Measurements from ENCODE around the gene VPS29. TPM values are rescaled to one million over a fixed set of nuclear protein-coding genes. Genes with fewer than 3 reads are reported as not detected.

The VPS29 gene
- total RNA-seq, 2 experiments from 2014 or later, result 126 to 128 TPM

GRCh38 chr12:110538869-110539622 lies 37.1 kb upstream of the VPS29 start:
- Mint-ChIP-seq H3K4me3 (no peak overlapping the region), H3K27me3 (ENCODE audit: low read depth) (no peaks in the 10 kb centered on the region), H3K27ac (no peak overlapping the region), H3K4me1 (ENCODE audit: low read depth) (peaks cover 24% of the 10 kb centered on the region), H3K9me3 (ENCODE audit: insufficient read depth) (no peaks in the 10 kb centered on the region), H3K36me3 (ENCODE audit: low read depth) (peaks cover 61% of the 10 kb centered on the region)
- no peak for DNase-seq
- CTCF ChIA-PET, result interaction anchor here (0.7 to 3.7 kb wide), 7 partner anchors 54 to 89 kb away, joined by 3 to 13 read pairs (median 5); partner anchors contain the start of genes ARPC3 and FAM216A
- POLR2A ChIA-PET, result no interaction called here
- ATAC-seq, result no peak

- Mint-ChIP-seq H3K27ac (peak overlapping the region; percentile 43), H3K4me1 (ENCODE audit: low read depth) (peaks cover 18% of the 10 kb centered on the region), H3K4me3 (no peak overlapping the region), H3K9me3 (ENCODE audit: insufficient read depth) (no peaks in the 10 kb centered on the region), H3K27me3 (ENCODE audit: low read depth) (no peaks in the 10 kb centered on the region), H3K36me3 (ENCODE audit: low read depth) (peaks cover 55% of the 10 kb centered on the region)
- CTCF ChIA-PET, result interaction anchor here (1.1 to 3.7 kb wide), 6 partner anchors 20 to 88 kb away, joined by 3 to 13 read pairs (median 4); partner anchors contain the start of gene ARPC3
- no peak for DNase-seq
- POLR2A ChIA-PET, result interaction anchor here (0.6 kb wide), 1 partner anchor 70 kb away, joined by 5 read pairs; the partner anchor contains the start of gene GPN3
- ATAC-seq, result no peak
Observed at GRCh38 chr12:110537605-110538409, 35.9 kb upstream of the VPS29 start.

- CTCF ChIA-PET, result interaction anchor here (1.0 to 3.7 kb wide), 7 partner anchors 19 to 87 kb away, joined by 3 to 13 read pairs (median 4); partner anchors contain the start of genes ARPC3 and FAM216A
- Mint-ChIP-seq H3K4me1 (ENCODE audit: low read depth) (peaks cover 22% of the 10 kb centered on the region), H3K36me3 (ENCODE audit: low read depth) (peaks cover 49% of the 10 kb centered on the region), H3K9me3 (ENCODE audit: insufficient read depth) (no peaks in the 10 kb centered on the region), H3K27ac (no peak overlapping the region), H3K4me3 (no peak overlapping the region), H3K27me3 (ENCODE audit: low read depth) (no peaks in the 10 kb centered on the region)
- POLR2A ChIA-PET, result interaction anchor here (0.6 kb wide), 1 partner anchor 69 kb away, joined by 5 read pairs; the partner anchor contains the start of gene GPN3
- ATAC-seq, result no peak
- DNase-seq, result no peak
Observed at GRCh38 chr12:110536834-110537604, 35.1 kb upstream of the VPS29 start.

- ATAC-seq (no peak), DNase-seq (no peak)
- no peak overlapping the region for H3K27ac Mint-ChIP-seq
- CTCF ChIA-PET, result interaction anchor here (2.6 to 4.0 kb wide), 2 partner anchors 17 to 66 kb away, joined by 12 to 44 read pairs; no protein-coding TSS in a partner anchor
- no peaks in the 10 kb centered on the region for H3K27me3 Mint-ChIP-seq (ENCODE audit: low read depth)
- H3K4me3 Mint-ChIP-seq, result no peak overlapping the region
- H3K36me3 Mint-ChIP-seq (ENCODE audit: low read depth), result peaks cover 63% of the 10 kb centered on the region
- POLR2A ChIA-PET, result interaction anchor here (1.3 kb wide), 1 partner anchor 85 kb away, joined by 4 read pairs; the partner anchor contains the start of gene ARPC3
- no peaks in the 10 kb centered on the region for H3K9me3 Mint-ChIP-seq (ENCODE audit: insufficient read depth)
- H3K4me1 Mint-ChIP-seq (ENCODE audit: low read depth), result peaks cover 27% of the 10 kb centered on the region
Observed at GRCh38 chr12:110534811-110535210, 32.9 kb upstream of the VPS29 start.

- Mint-ChIP-seq H3K36me3 (ENCODE audit: low read depth) (peaks cover 58% of the 10 kb centered on the region), H3K9me3 (ENCODE audit: insufficient read depth) (no peaks in the 10 kb centered on the region), H3K4me1 (ENCODE audit: low read depth) (peaks cover 16% of the 10 kb centered on the region), H3K27ac (peak overlapping the region; percentile 10), H3K27me3 (ENCODE audit: low read depth) (no peaks in the 10 kb centered on the region), H3K4me3 (no peak overlapping the region)
- no peak for ATAC-seq
- POLR2A ChIA-PET, result no interaction called here
- CTCF ChIA-PET, result interaction anchor here (0.9 to 4.0 kb wide), 5 partner anchors 10 to 68 kb away, joined by 3 to 44 read pairs (median 10); partner anchors contain the start of genes FAM216A and GPN3
- DNase-seq, result no peak
Observed at GRCh38 chr12:110533607-110534006, 31.7 kb upstream of the VPS29 start.

- H3K9me3 Mint-ChIP-seq (ENCODE audit: insufficient read depth), result no peaks in the 10 kb centered on the region
- ATAC-seq (no peak), DNase-seq (no peak)
- H3K27me3 Mint-ChIP-seq (ENCODE audit: low read depth), result no peaks in the 10 kb centered on the region
- ChIA-PET CTCF (interaction anchor here (2.6 to 4.0 kb wide), 3 partner anchors 19 to 69 kb away, joined by 10 to 44 read pairs (median 12); partner anchors contain the start of genes FAM216A and GPN3), POLR2A (interaction anchor here (1.3 kb wide), 1 partner anchor 83 kb away, joined by 4 read pairs; no protein-coding TSS in a partner anchor)
- H3K4me1 Mint-ChIP-seq (ENCODE audit: low read depth), result peaks cover 19% of the 10 kb centered on the region
- H3K4me3 Mint-ChIP-seq, result no peak overlapping the region
- H3K27ac Mint-ChIP-seq, result no peak overlapping the region
- peaks cover 52% of the 10 kb centered on the region for H3K36me3 Mint-ChIP-seq (ENCODE audit: low read depth)
Observed at GRCh38 chr12:110532644-110533043, 30.7 kb upstream of the VPS29 start.

GRCh38 chr12:110531741-110532333 lies 29.9 kb upstream of the VPS29 start:
- no peak overlapping the region for H3K4me3 Mint-ChIP-seq
- DNase-seq (no peak), ATAC-seq (no peak)
- H3K4me1 Mint-ChIP-seq (ENCODE audit: low read depth), result peaks cover 19% of the 10 kb centered on the region
- no peaks in the 10 kb centered on the region for H3K27me3 Mint-ChIP-seq (ENCODE audit: low read depth)
- no peaks in the 10 kb centered on the region for H3K9me3 Mint-ChIP-seq (ENCODE audit: insufficient read depth)
- H3K36me3 Mint-ChIP-seq (ENCODE audit: low read depth), result peaks cover 47% of the 10 kb centered on the region
- POLR2A ChIA-PET, result interaction anchor here (1.3 to 1.9 kb wide), 3 partner anchors 30 to 82 kb away, joined by 3 to 5 read pairs (median 4); partner anchors contain the start of genes FAM216A, GPN3, RAD9B and VPS29
- H3K27ac Mint-ChIP-seq, result no peak overlapping the region
- CTCF ChIA-PET, result interaction anchor here (0.9 to 4.0 kb wide), 6 partner anchors 20 to 101 kb away, joined by 3 to 44 read pairs (median 4); partner anchors contain the start of genes ARPC3, FAM216A and GPN3

GRCh38 chr12:110530511-110530910 lies 28.6 kb upstream of the VPS29 start:
- Mint-ChIP-seq H3K4me3 (no peak overlapping the region), H3K9me3 (ENCODE audit: insufficient read depth) (no peaks in the 10 kb centered on the region), H3K27ac (no peak overlapping the region), H3K27me3 (ENCODE audit: low read depth) (no peaks in the 10 kb centered on the region), H3K4me1 (ENCODE audit: low read depth) (peaks cover 19% of the 10 kb centered on the region), H3K36me3 (ENCODE audit: low read depth) (peaks cover 35% of the 10 kb centered on the region)
- POLR2A ChIA-PET, result interaction anchor here (1.9 kb wide), 1 partner anchor 28 kb away, joined by 5 read pairs; the partner anchor contains the start of genes RAD9B and VPS29
- ATAC-seq, result no peak
- no peak for DNase-seq
- CTCF ChIA-PET, result interaction anchor here (1.5 to 1.6 kb wide), 2 partner anchors 19 to 22 kb away, joined by 3 read pairs; no protein-coding TSS in a partner anchor

GRCh38 chr12:110528277-110528839 lies 26.4 kb upstream of the VPS29 start:
- CTCF ChIA-PET, result interaction anchor here (0.6 to 1.4 kb wide), 6 partner anchors 15 to 91 kb away, joined by 3 to 5 read pairs (median 3); no protein-coding TSS in a partner anchor
- no peak for DNase-seq
- peaks cover 17% of the 10 kb centered on the region for H3K4me1 Mint-ChIP-seq (ENCODE audit: low read depth)
- peaks cover 24% of the 10 kb centered on the region for H3K36me3 Mint-ChIP-seq (ENCODE audit: low read depth)
- ATAC-seq, result no peak
- H3K9me3 Mint-ChIP-seq (ENCODE audit: insufficient read depth), result no peaks in the 10 kb centered on the region
- no peak overlapping the region for H3K27ac Mint-ChIP-seq
- no peaks in the 10 kb centered on the region for H3K27me3 Mint-ChIP-seq (ENCODE audit: low read depth)
- POLR2A ChIA-PET, result interaction anchor here (0.6 to 1.4 kb wide), 4 partner anchors 27 to 149 kb away, joined by 3 read pairs; no protein-coding TSS in a partner anchor
- no peak overlapping the region for H3K4me3 Mint-ChIP-seq
